UCSD-AML1 (cell line): ENCODE results near the gene CCDC91.
"Not testable (repeated sequence)": the region's sequence is repeated elsewhere in the genome, so short reads cannot be mapped to it uniquely, and the experiment has no call there.

ENCODE experiments used
- DNase-seq: peaks from one replicate; lab custom pipeline; 2025; ENCODE audit not compliant: unreplicated experiment; lab: John Stamatoyannopoulos, UW

The CCDC91 gene

DNA sequence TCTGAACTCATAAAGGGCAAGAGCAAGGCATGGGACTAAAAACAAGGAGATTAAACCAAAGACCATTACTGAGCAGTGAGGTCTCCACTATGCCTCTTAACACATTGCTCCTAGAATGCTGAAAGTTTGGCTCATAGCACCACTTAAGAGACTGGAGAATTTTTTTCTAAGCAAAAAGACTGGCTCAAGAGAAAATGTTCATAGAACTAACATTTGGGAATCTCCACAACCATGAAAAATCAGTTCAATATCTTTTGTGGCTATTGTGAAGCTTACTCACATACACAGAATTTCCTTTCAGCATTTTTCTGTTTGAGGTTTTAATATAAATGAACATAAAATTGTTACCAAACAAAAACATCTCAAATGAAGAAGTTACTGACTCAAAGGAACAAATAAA, 255.8 kb downstream of the CCDC91 start:
- DNase-seq = no peak

DNA sequence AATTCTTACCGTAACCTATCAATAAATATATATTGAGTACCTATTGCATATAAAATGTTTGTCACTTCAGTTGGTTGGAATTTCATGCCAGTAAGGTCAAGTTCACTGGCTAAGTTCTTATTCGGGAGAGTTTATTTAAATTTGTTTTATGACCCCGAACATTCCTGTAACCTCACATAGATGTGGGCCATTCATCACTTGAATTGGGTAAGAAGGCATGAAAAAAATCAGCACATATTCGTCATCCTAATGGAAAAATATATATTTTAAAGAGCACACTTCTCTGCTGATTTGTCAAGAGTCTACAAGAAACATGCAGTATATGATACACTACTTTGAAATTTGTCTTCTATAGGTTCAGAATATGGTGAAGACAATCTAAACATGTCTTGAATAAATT, 263.4 kb downstream of the CCDC91 start:
- DNase-seq = no peak

DNA sequence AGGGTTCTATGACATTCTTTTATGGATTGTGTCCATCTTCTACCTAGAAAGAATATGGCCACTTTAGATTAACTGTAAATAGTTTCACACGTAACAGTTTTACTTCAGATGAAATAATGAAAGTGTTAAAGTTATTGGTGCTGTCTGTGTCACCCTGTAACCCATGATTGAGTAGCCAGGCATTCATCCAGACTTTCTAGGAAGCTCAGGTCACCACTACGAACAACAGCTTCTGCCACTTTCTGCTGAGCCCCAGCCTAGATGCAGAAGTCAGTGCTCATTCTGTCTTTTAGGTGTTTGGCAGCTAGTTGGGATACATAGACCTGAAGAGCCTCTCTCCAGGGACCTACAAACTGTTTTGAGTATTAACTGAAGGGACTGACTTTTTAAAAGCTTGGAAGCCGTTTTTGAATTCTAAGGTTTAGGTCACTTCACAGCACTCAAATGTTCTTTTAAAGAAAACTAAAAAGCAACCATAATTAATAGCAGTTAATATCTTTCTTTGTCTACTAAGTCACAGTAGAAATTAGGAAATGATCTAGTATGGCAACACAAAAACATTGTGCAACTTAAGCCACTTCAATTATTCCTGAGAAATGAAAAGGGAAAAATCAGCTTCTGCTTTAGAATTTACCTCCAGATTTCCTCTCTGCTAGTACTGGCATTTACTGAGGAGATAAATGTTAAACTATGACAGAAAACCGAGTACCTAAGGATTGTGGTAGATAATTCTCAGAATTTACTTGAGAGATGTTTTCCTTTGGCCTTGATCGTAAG, 266.9 kb downstream of the CCDC91 start:
- no peak for DNase-seq

DNA sequence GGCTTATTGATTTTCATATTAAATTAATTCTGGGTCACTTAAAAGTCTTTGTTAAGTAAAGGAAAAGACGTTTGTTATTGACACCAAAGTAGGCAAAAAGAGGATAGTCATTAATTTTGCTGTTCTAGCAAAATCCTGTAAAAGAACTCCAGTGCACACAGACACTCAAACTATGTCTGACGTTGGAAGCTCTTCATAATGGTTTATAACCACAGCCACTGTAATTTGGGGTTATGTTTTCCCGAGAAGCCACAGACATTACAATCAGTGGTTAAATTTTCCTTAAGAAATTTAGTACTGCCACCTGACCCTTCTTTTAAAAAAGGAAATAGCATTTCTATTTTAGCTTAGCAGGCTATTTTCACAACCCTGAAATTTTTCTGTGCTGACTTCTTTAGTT, 267.5 kb downstream of the CCDC91 start:
- DNase-seq = no peak

DNA sequence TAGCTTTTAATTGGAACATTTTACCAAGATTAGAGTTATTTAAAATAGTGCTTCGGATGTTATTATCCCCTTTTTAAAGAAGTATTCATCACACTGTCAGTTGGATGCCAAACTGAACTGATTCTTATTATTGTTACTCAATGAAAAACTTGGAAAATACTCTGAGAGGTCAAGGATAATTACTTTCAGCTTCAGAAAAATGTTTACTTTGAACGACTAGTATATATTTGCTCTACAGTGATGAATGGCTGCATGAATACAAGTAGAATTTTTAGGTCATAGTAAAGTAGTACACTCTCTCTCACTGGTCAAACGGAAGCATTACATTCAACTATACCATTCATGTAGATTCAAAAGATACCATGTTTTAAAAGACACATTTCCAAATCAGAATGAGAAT, 269.2 kb downstream of the CCDC91 start:
- DNase-seq = no peak

DNA sequence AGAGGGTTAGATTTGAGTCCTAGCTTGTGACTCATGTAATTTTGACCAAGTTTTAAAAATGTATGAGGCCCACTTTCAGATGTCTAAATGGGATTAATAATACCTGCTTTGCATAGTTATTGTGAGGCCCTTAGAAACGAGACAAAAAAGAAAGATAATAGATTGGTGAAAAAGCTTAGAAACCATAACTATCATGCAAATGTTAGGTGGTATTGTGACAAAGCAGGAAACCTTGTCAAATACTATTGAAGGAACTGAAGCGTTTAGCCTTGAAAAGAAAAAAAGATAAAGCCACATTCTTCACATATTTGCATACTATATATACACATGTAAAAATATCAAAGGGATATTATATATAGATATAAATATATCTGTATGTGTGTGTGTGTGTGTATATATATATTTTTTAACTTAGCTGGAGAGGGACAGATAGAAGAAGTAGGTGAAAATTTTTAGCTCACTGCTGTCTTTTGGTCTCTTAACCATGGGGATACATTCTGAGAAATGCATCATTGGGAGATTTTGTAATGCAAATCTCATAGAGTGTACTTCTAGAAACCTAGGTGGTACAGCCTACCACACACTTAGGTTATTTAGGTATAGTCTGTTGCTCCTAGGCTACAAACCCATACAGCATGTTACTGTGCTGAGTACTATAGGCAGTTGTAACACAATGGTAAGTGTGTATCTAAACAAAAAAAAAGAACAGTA, 270.3 kb downstream of the CCDC91 start:
- DNase-seq = no peak

DNA sequence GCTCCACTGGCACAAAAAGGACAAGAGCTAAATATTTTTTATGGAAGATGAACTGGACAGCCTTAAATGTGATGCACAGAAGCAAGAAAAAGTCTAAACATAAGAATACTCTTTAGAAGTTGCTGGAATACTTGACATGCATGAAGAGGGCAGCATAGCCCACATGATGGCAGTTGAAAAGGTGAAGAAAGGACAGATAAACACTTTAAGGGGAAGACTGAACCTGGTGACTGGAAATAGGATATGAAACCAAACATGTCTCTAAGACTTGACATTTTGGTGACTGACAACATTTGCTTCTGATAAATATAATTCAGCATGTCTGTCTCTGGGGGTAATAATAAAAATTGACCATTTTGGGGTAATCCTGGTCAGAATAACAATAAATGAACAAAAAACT, 273.1 kb downstream of the CCDC91 start:
- no peak for DNase-seq

DNA sequence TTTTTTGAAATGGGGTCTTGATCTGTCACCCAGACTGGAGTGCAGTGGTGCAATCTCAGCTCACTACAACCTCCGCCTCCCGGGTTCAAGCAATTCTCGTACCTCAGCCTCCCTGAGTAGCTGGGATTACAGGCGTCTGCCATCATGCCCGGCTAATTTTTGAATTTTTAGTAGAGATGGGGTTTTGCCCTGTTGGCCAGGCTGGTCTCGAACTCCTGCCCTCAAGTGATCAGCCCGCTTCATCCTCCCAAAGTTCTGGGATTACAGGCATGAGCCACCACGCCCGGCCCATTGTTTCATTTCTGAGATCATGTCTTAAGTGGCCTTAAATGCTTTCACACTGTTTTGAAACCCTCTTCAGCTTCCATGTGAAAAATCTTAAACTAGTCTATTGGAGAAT, 281.5 kb downstream of the CCDC91 start:
- not testable (repeated sequence) for DNase-seq

DNA sequence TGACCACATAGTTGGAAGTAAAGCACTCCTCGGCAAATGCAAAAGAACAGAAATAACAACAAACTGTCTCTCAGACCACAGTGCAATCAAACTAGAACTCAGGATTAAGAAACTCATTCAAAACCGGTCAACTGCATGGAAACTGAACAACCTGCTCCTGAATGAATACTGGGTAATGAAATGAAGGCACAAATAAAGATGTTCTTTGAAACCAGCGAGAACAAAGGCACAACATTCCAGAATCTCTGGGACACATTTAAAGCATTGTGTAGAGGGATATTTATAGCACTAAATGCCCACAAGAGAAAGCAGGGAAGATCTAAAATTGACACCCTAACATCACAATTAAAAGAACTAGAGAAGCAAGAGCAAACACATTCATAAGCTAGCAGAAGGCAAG, 285.9 kb downstream of the CCDC91 start:
- DNase-seq = not testable (repeated sequence)

DNA sequence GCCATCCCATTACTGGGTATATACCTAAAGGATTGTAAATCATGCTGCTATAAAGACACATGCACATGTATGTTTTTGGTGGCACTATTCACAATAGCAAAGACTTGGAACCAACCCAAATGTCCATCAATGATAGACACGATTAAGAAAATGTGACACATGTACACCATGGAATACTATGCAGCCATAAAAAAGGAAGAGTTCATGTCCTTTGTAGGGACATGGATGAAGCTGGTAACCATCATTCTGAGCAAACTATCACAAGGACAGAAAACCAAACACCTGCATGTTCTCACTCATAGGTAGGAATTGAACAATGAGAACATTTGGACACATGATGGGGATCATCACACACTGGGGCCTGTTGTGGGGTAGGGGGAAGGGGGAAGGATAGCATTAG, 288.8 kb downstream of the CCDC91 start:
- not testable (repeated sequence) for DNase-seq

DNA sequence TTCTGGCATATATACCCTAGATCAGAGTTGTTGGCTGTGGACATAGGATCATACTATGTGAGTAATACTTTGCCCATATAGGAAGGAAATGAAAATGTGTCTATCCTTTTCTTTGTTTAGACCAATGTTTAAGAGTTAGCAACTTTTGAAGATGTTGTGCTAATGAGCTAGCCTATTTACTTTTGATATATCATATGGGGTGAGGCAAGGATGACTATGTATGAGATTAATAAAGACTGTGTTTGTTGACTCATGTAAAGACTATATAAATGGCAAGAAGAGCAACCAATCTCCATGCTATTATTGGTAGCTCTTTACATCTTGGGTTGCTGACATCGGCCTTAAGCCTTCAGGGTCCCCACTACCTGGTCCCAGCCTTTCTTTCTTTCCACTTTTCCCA, 289.4 kb downstream of the CCDC91 start:
- DNase-seq = no peak

DNA sequence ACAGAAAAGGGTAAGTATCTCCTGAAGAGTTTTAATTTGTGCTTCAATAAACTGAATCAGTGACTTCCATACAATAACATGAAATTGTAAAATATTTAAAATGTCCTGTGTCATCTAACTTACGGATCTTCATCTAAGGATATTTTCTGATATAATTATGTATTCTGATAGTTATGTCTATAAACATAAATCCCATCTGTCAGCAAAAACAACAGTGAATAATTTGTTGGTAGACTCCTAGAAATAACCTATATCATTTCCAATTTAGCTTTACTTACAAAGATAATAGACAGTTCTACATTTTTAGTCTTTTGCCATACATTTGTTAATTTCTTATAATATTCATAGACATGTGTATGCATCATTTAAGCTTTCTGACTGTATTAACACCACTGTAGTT, 293.9 kb downstream of the CCDC91 start:
- DNase-seq = no peak

DNA sequence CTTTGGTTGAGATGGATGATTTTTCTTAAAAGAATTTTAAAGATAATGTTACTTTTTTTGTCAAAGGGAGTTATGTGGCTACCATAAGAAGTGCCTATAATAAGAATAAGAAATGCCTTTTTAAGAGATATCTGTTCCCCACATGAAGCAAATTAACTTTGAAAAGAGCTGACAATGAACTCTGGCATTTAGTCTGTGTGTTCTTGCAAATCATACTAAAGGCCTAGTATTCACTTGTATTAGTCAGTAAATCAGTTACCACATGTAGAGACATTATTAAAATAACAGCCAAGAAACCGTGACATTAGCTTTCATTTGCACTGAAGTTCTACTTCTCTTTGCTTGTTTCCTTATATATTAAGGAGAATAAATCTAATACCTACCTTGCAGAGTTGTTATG, 296.3 kb downstream of the CCDC91 start:
- DNase-seq = no peak

DNA sequence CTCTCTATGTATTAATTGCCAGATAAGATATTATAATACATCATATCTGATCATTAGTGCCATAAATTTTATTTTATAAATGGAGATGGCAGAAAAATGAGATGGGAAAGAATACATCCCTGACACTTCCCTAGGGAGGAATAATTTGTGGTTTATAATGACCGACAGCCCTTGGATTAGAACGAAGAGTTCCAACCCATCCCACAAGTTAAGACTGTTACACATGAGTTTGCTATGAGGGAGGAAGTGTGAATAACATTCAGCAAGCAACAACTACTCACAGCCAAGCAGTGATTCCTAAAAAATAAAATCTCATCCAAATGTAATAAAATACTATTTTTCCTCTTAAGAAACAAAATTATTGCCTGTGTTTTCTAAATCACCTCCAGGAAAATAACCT, 299.0 kb downstream of the CCDC91 start:
- no peak for DNase-seq

DNA sequence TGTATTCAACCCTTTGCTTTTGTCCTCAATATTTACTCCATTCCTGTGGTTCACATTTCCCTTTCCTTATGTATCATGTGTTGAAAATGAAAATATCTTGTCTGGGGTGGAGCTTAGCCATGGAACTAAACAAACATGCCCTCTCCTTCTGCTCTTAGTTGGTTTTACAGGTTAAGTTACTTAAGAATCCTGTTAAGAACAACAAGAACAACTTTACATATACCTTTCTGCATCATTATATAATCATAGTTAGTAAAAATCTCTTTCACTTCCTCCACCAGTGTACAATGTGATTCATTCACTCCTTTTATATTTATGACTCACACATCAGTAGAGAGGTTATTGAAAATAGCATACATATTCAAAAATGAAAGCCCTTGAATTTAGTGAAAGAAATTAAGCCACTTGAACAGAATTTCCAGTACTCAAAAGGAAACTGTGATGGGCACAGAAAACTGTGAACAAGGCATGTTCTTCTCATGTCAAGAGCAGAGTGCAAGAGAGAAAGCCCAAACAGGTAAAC, 307.7 kb downstream of the CCDC91 start:
- no peak for DNase-seq

DNA sequence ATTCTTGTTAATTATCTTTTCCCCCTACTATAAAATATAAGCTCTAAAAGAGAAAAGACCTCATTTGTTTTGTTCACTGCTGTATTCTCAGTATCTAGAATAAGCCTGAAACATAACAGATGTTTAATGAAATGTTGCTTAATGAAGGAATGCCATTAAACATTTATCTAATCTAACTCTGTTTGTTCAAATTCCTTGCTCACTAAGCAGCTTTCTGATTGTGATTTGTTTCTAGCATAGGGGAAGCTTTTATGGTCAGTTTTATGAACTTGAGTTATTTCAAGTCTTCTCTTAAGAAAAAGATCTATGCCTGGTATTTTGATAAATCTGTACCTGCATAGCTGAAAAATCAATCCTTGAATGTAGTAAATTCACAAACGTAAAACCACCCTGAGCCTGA, 308.6 kb downstream of the CCDC91 start:
- DNase-seq = no peak

DNA sequence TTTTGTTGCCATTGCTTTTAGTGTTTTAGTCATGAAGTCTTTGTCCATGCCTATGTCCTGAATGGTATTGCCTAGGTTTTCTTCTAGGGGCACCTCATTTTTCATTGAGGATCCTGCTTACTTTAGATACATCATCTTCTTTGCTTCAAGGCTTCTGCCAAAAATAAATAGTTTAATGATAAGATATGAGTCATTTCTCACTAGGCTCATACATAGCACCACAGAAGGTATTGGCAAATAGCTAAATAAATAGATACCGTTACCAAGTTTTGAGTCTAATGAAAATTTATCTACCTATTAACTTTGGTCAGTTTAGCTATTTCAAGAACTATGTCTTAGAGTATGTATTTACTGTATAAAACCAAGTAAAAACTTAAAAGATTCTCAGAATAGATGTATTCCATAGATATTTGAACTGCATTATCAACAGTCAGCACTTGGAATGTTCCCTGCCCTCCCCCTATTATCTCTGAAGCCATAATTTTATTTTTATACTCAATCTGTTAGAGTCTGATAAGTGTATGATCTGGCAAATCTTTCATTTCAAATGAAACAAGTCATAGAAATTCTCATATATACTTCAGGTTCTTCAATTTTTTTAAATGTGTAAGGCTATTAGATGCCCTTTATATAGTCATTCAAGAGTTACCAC, 310.2 kb downstream of the CCDC91 start:
- no peak for DNase-seq

DNA sequence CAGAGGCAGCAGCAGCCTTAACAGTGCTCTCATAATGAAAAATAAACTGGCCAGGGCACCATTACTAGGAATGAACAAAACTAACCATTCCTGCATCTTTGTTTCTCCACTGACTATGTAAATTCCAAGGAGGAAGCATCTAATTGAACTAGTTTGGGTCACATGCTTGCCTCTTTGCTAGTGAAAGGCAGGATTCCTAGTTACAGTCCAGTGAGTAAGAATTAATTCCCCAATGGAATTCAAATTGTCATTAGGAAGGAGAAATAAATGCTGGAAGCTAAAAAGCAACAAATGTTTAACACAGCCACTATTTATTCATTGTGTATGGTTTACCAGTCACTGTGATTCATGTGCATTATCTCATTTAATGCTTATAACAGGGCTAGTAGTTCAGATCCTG, 316.0 kb downstream of the CCDC91 start:
- DNase-seq = no peak

DNA sequence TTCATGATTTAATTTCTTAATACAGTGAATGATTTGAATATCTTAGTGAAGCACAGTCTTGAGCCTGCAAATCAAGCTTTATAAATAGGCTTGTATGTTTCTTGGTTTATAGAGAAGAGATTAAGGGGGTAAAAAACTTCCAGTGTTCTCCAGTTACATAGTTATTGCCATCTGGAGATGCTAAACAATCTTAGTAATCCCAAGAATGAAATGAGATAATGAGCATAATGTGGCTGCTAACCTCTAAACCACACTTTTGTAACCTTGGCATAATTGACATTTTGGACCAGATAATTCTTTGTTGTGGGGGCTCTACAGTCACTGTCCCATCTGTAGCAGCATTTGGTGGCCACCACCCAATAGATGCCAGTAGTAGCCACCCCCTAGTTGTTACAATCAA, 316.8 kb downstream of the CCDC91 start:
- DNase-seq = no peak

DNA sequence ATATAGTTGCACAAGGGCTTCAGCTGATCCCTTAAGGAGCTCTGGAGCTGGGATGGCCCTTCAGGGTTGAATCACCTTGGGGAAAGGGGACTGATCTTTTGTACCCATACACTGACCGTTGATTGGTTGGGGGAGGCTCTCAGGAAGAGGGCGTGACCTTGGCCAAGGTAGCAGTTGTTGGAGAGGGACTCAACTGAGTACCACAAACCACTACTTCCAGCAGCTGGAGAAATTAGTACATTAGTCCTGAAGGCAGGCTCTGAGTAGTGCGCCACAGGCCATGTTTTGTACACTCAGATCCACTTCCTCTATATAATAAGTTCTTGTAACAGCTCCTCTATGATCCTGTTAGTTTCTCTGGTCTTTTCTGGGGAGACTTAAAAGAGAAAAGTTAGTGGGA, 317.6 kb downstream of the CCDC91 start:
- DNase-seq = no peak

DNA sequence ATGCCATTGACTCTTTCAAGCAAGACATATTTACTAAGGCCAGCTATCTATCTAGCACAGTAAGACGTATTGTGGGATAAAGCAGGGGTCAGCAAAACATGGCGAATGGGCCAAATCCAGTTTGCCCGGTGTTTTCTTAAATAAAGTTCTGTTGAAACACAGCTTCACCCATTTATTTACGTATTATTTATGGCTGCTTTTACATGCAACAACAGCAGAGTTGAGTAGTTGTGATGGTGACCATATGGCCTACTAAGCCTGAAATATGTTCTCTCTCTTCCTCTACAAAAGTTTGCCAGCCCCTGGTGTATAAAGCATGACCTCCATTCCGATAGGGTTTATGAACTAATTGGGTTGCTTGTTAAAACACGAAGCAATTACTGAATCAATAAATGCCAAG, 322.1 kb downstream of the CCDC91 start:
- DNase-seq = no peak

DNA sequence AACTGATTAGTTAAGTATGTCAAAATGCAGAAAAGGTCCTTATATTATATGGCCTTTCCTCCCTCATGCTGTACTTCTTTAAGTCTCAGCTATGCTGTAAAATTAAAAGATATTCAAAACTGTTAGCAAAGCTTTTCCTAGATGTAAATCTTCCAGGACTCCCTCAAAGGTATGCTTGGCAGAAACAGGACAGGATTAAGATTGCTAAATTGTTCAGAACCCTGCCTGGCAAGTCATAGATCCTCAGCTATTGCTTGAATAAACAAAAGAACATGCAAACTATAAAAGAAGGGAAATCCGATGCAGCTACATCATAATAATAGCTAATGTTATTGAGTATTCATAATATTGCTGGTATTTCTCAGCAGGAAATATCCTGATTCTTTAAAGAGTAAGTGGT, 322.6 kb downstream of the CCDC91 start:
- DNase-seq = no peak
